GM18511 (cell line): ENCODE results near the gene CALN1.

Source experiments
- ATAC-seq: cut with Tn5 transposase; IDR thresholded peaks from one replicate; pipeline ENCODE4 v1.9.1; 2021; ENCODE audit warnings: mild to moderate bottlenecking, moderate library complexity; ENCODE audit not compliant: unreplicated experiment

CALN1 gene

GRCh38 chr7:72272479-72272878 is 139.7 kb downstream of the CALN1 start:
- no peak for ATAC-seq

GRCh38 chr7:72268796-72269195 is 143.3 kb downstream of the CALN1 start:
- no peak for ATAC-seq

- ATAC-seq = no peak
Measured at GRCh38 chr7:72268090-72268489, 144.0 kb downstream of the CALN1 start.

- ATAC-seq = no peak
Measured at GRCh38 chr7:72267291-72267800, 144.8 kb downstream of the CALN1 start.

GRCh38 chr7:72266771-72267170 is 145.4 kb downstream of the CALN1 start:
- ATAC-seq = no peak

- ATAC-seq = no peak
Measured at GRCh38 chr7:72265071-72265904, 146.8 kb downstream of the CALN1 start.

GRCh38 chr7:72260406-72260805 is 151.7 kb downstream of the CALN1 start:
- no peak for ATAC-seq

- no peak for ATAC-seq
Measured at GRCh38 chr7:72258074-72258473, 154.1 kb downstream of the CALN1 start.

GRCh38 chr7:72254455-72254854 is 157.7 kb downstream of the CALN1 start:
- ATAC-seq = no peak

- no peak for ATAC-seq
Measured at GRCh38 chr7:72249106-72249505, 163.0 kb downstream of the CALN1 start.

- no peak for ATAC-seq
Measured at GRCh38 chr7:72244826-72245398, 167.2 kb downstream of the CALN1 start.

GRCh38 chr7:72243329-72243728 is 168.8 kb downstream of the CALN1 start:
- ATAC-seq = no peak

GRCh38 chr7:72235351-72235750 is 176.8 kb downstream of the CALN1 start:
- no peak for ATAC-seq

- ATAC-seq = no peak
Measured at GRCh38 chr7:72234086-72234485, 178.1 kb downstream of the CALN1 start.

- ATAC-seq = no peak
Measured at GRCh38 chr7:72230281-72230680, 181.9 kb downstream of the CALN1 start.

GRCh38 chr7:72223351-72223750 is 188.8 kb downstream of the CALN1 start:
- no peak for ATAC-seq

- no peak for ATAC-seq
Measured at GRCh38 chr7:72222136-72222535, 190.0 kb downstream of the CALN1 start.

- no peak for ATAC-seq
Measured at GRCh38 chr7:72219500-72219899, 192.6 kb downstream of the CALN1 start.

GRCh38 chr7:72217151-72217550 is 195.0 kb downstream of the CALN1 start:
- no peak for ATAC-seq

- ATAC-seq = no peak
Measured at GRCh38 chr7:72213769-72214168, 198.4 kb downstream of the CALN1 start.

- no peak for ATAC-seq
Measured at GRCh38 chr7:72213081-72213480, 199.1 kb downstream of the CALN1 start.

GRCh38 chr7:72211175-72211574 is 201.0 kb downstream of the CALN1 start:
- ATAC-seq = no peak
